Upper lobe of left lung (tissue), 6 donors: ENCODE results near the gene FLT3LG. TPM values are rescaled to one million over a fixed set of nuclear protein-coding genes. Genes with fewer than 3 reads are reported as not detected.
A peak's percentile ranks its signal among the peaks of the same experiment; 100 is the strongest.

ENCODE experiments used
- ATAC-seq, 2 donors: fragments of 200-7000 bp; cut with Tn5 transposase; one replicate each; pipeline ENCODE4 v1.9.1; 2022; ENCODE audit warnings: mild to moderate bottlenecking in 2 of 2, moderate library complexity in 2 of 2; ENCODE audit not compliant: low FRiP score in 2 of 2
- DNase-seq, 2 donors: peaks; one replicate each; pipeline ENCODE4 v3.0.0-alpha.2; 2019 to 2020
- H3K27ac ChIP-seq, 4 donors: fragments of 200-600 bp; sonication (generic); one replicate each; pipeline ENCODE4 v1.5.1; 2016 to 2019
- H3K27me3 ChIP-seq, 4 donors: fragments of 200-600 bp; sonication (generic); one replicate each; pipeline ENCODE4 v1.5.1; 2017 to 2019
- H3K36me3 ChIP-seq, 4 donors: fragments of 200-600 bp; sonication (generic); one replicate each; pipeline ENCODE4 v1.5.1; 2016 to 2019
- H3K4me1 ChIP-seq, 4 donors: fragments of 200-600 bp; sonication (generic); one replicate each; pipeline ENCODE4 v1.5.1; 2018 to 2019
- H3K4me3 ChIP-seq, 4 donors: fragments of 200-600 bp; sonication (generic); one replicate each; pipeline ENCODE4 v1.5.1; 2017 to 2019; ENCODE audit warnings: mild to moderate bottlenecking in 2 of 4, moderate library complexity in 1 of 4
- H3K9me3 ChIP-seq, 4 donors: fragments of 200-600 bp; sonication (generic); one replicate each; pipeline ENCODE4 v1.5.1; 2018 to 2019
- EP300 ChIP-seq, 4 donors: sonication (generic); formaldehyde crosslinking; IDR thresholded peaks; one replicate each; pipeline ENCODE4 v1.5.1; 2017; ENCODE audit warnings: antibody characterized with exemption in 4 of 4, control low read depth in 2 of 4
- POLR2A ChIP-seq, 4 donors: fragments of 450-650 bp; IDR thresholded peaks; one replicate each; pipeline ENCODE4 v1.5.1; 2016 to 2017; ENCODE audit warnings: antibody characterized with exemption in 4 of 4, mild to moderate bottlenecking in 2 of 4
- POLR2AphosphoS5 ChIP-seq, 2 donors: sonication (generic); formaldehyde crosslinking; IDR thresholded peaks; one replicate each; pipeline ENCODE4 v1.5.1; 2017; ENCODE audit warnings: antibody characterized with exemption in 2 of 2
- WGBS, 2 donors: methylation state at CpG; one replicate each; pipeline ENCODE4 v1.1.5; 2017 to 2018; 5-methylcytosine and 5-hydroxymethylcytosine counted together
- total RNA-seq, 6 donors: library from RNA; depleted of rRNA in 4 of 6; stranded (reverse); fragments of >200 nt in 4 of 6; gene quantifications; one replicate each; pipeline versions ENCODE4 v1.1.0 to v1.2.1, GENCODE V29; 2016 to 2021
- TF ChIP-seq, protein P1 (sequence below), 6 experiments: fragments of 450-650 bp in 4 of 6; fragments of 200-600 bp in 2 of 6; sonication (generic) in 2 of 6; IDR thresholded peaks; one replicate each; pipeline ENCODE4 v1.5.1; 2016 to 2019; ENCODE audit warnings: antibody characterized with exemption in 6 of 6
- donor health status: DM: no; HTN: no; CAD: no; lungs with moderate emphysema.
- donor health status: DM: no; HTN: yes; CAD: no; lungs with severe emphysema.

The FLT3LG gene
- total RNA-seq, 6 donors from 2014 or later, result 4.3 to 19.9 (median 9.9) TPM

DNA sequence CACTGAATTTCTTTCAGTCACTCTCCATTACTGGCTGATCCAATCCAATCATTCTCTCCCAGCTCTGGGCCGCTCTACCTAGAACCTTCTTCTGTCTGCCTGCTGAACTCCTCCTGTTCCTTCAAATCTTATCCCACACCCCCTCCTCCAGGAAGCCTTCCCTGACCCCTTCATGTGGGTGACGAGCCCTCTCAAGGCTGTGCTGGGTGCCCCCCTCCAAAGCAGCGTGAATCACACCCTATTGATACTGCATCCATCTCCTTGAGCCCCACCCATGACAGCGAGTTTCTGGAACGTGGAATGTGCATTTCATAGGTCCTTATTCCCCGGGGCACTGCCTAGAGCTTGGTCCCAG lies 25.6 kb upstream of the FLT3LG start:
- WGBS, 2 donors, result 95 to 99% methylated on average over 6 of the region's 6 CpGs
- H3K27me3 ChIP-seq, result no peaks in the 10 kb centered on the region
- ATAC-seq (no peak), DNase-seq (no peak)
- no peak overlapping the region for H3K4me3 ChIP-seq
- H3K36me3 ChIP-seq, result peaks cover 0 to 33% (median 15%) of the 10 kb centered on the region in 4 donors
- H3K27ac ChIP-seq, result no peak overlapping the region
- TF ChIP-seq, protein P1, sequence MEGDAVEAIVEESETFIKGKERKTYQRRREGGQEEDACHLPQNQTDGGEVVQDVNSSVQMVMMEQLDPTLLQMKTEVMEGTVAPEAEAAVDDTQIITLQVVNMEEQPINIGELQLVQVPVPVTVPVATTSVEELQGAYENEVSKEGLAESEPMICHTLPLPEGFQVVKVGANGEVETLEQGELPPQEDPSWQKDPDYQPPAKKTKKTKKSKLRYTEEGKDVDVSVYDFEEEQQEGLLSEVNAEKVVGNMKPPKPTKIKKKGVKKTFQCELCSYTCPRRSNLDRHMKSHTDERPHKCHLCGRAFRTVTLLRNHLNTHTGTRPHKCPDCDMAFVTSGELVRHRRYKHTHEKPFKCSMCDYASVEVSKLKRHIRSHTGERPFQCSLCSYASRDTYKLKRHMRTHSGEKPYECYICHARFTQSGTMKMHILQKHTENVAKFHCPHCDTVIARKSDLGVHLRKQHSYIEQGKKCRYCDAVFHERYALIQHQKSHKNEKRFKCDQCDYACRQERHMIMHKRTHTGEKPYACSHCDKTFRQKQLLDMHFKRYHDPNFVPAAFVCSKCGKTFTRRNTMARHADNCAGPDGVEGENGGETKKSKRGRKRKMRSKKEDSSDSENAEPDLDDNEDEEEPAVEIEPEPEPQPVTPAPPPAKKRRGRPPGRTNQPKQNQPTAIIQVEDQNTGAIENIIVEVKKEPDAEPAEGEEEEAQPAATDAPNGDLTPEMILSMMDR (IDR thresholded peaks at IDR 0.05), result no peak
- TF ChIP-seq POLR2A (IDR thresholded peaks at IDR 0.05) (no peak), EP300 (IDR thresholded peaks at IDR 0.05) (no peak), POLR2AphosphoS5 (IDR thresholded peaks at IDR 0.05) (no peak)
- no peaks in the 10 kb centered on the region for H3K9me3 ChIP-seq
- H3K4me1 ChIP-seq, result peaks cover 6 to 40% (median 15%) of the 10 kb centered on the region in 4 donors

DNA sequence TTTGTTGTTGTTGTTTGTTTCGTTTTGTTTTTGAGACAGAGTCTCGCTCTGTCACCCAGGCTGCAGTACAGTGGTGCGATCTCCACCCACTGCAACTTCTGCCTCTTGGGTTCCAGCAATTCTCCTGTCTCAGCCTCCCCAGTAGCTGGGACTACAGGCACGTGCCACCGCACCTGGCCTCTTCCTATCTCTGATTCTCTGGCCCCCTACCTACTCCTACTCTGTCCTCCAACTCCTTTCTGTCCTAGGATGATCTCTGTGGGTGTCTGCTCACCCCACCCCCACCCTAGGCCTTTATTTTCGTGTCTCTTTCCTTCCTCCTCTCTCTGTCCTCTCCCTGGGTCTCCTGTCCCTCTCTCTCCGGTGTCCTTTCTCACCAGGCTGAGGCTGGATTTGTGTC lies 23.6 kb upstream of the FLT3LG start:
- H3K9me3 ChIP-seq, result no peaks in the 10 kb centered on the region
- H3K27me3 ChIP-seq, result no peaks in the 10 kb centered on the region
- peak overlapping the region in 2 of 4 donors; percentile 71 to 85 for H3K4me3 ChIP-seq
- no peak overlapping the region for H3K27ac ChIP-seq
- ATAC-seq (no peak), DNase-seq (no peak)
- peaks cover 10 to 53% (median 25%) of the 10 kb centered on the region in 4 donors for H3K4me1 ChIP-seq
- TF ChIP-seq POLR2A (IDR thresholded peaks at IDR 0.05), result no peak
- TF ChIP-seq, protein P1 (IDR thresholded peaks at IDR 0.05), result no peak
- no peak for TF ChIP-seq EP300 (IDR thresholded peaks at IDR 0.05)
- no peak for TF ChIP-seq POLR2AphosphoS5 (IDR thresholded peaks at IDR 0.05)
- 84 to 89% methylated on average over 6 to 7 of the region's 7 CpGs for WGBS, 2 donors
- peaks cover 0 to 33% (median 15%) of the 10 kb centered on the region in 4 donors for H3K36me3 ChIP-seq

DNA sequence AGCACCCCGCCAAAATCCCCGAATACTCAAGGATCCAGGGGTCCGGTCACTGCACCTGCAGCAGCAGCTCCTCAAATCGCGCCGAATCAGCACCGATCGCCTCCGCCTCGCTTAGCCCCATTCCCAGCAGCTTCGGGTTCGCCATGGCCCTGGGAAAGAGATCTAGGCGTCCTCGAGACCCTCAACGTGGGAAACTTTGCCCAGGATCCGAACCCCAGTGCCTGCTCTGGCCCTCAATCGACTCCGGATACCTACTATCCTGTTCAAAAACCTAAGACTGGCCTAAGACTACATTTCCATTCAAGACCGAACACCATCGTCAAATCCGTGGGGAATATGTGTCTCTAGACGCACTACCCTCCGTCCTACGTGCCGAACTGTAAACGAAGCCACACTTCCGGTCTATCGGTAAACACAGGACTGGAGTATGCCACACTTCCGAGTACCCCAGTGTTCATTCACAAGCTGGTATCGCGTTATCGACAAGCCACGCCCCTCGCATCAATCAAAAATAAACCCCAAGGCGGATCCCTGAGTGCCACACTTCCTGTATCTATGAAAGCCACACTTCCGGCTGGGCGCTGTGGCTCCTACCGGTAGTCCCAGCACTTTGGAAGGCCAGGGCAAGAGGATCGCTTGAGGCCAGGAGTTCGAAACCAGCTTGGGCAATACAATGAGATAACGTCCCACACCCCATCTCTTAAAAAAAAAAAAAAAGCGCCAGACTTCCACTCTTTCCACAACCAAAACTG lies 22.4 kb upstream of the FLT3LG start, which contains the start of gene PIH1D1:
TSS of gene PIH1D1 (minus strand) at position 385 of the 752 bp plus-strand sequence. CDS start at position 145, 240 bp downstream.
- Histone ChIP-seq H3K36me3 (peaks cover 0 to 31% (median 10%) of the 10 kb centered on the region in 4 donors), H3K4me1 (peaks cover 10 to 53% (median 25%) of the 10 kb centered on the region in 4 donors), H3K4me3 (peak within 1 kb of the TSS; percentile 56 to 87 (median 78)), H3K9me3 (no peaks in the 10 kb centered on the region), H3K27ac (peak within 1 kb of the TSS; percentile 95 to 99 (median 96)), H3K27me3 (no peaks in the 10 kb centered on the region)
- peak; percentile 92 to 94 for TF ChIP-seq POLR2AphosphoS5 (IDR thresholded peaks at IDR 0.05)
- TF ChIP-seq, protein P1 (IDR thresholded peaks at IDR 0.05), result no peak
- peak in 1 of 4 donors; percentile 23 for TF ChIP-seq EP300 (IDR thresholded peaks at IDR 0.05)
- TF ChIP-seq POLR2A (IDR thresholded peaks at IDR 0.05), result peak in 1 of 4 donors; percentile 73
- DNase-seq (peak in 1 of 2 donors; percentile 99), ATAC-seq (peak; percentile 89)
- 1% methylated on average over 30 to 33 of the region's 42 CpGs for whole genome bisulfite sequencing, 2 donors

DNA sequence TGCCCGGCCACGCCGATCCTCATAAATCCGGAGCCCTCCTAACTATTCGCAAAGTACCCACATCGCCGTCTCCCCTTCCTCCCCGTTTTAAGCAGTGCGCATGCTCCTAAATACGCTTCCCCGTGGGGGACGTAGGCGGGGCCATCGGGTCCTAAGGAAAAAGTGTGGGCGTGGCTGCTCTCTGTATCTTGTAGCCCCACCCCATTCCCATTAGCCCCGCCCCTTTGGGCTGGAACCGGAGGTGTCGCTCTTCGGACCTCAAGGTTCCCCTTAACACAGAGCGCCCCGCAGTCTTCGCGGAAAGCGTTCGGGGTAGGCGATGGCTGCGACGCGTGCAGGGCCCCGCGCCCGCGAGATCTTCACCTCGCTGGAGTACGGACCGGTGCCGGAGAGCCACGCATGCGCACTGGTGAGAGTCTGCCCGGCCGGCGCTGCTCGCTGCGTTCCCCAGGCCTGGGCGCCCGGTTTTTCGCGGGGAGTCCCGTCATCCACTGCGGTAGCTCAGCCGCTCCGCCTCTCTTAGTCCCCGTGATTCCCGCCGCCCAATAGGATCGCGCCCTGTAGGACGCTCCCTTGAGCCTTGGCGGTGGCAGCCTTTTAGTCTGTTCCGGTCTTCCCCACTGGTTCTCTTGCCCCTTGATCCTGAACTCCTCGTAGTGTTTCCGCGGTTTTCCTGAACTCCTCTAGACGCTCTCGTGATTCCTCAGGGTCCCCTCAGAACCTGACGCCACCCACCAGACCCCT lies 20.8 kb upstream of the FLT3LG start, which contains the start of gene ALDH16A1:
TSS of gene ALDH16A1 (plus strand) at position 213 of the 744 bp plus-strand sequence. CDS start at position 320, 107 bp downstream.
- TF ChIP-seq, protein P1 (IDR thresholded peaks at IDR 0.05), result peak in 3 of 6 experiments; percentile 12 to 16 (median 12)
- TF ChIP-seq POLR2AphosphoS5 (IDR thresholded peaks at IDR 0.05), result peak; percentile 93 to 95
- no peak for TF ChIP-seq EP300 (IDR thresholded peaks at IDR 0.05)
- peak; percentile 24 to 89 (median 88) for TF ChIP-seq POLR2A (IDR thresholded peaks at IDR 0.05)
- 0% methylated on average over 19 to 41 of the region's 66 CpGs for WGBS, 2 donors
- Histone ChIP-seq H3K36me3 (peaks cover 0 to 18% (median 6%) of the 10 kb centered on the region in 4 donors), H3K27ac (peak within 1 kb of the TSS; percentile 95 to 99 (median 96)), H3K4me1 (peaks cover 10 to 48% (median 27%) of the 10 kb centered on the region in 4 donors), H3K4me3 (peak within 1 kb of the TSS; percentile 50 to 87 (median 78)), H3K9me3 (no peaks in the 10 kb centered on the region), H3K27me3 (no peaks in the 10 kb centered on the region)
- peak; percentile 96 to 97 for ATAC-seq
- peak; percentile 98 to 99 for DNase-seq
